OCI-M2 (cell line): ENCODE measurements around the gene SPIRE2.

Source experiments
- DNase-seq: peaks from one replicate; lab custom pipeline; 2025; ENCODE audit not compliant: unreplicated experiment; lab: John Stamatoyannopoulos, UW

SPIRE2 gene

GRCh38 chr16:89893642-89894548 lies 65.6 kb downstream of the SPIRE2 start:
- DNase-seq = no peak

GRCh38 chr16:89895482-89896250 lies 67.4 kb downstream of the SPIRE2 start:
- no peak for DNase-seq

GRCh38 chr16:89897204-89897603 lies 68.9 kb downstream of the SPIRE2 start:
- no peak for DNase-seq

GRCh38 chr16:89898201-89898967 lies 70.1 kb downstream of the SPIRE2 start:
- no peak for DNase-seq

- DNase-seq = no peak
Observed at GRCh38 chr16:89899879-89900481, 71.7 kb downstream of the SPIRE2 start.

GRCh38 chr16:89900885-89901284 lies 72.6 kb downstream of the SPIRE2 start:
- no peak for DNase-seq

- DNase-seq = no peak
Observed at GRCh38 chr16:89902980-89903379, 74.7 kb downstream of the SPIRE2 start.

GRCh38 chr16:89903908-89904515 lies 75.7 kb downstream of the SPIRE2 start:
- DNase-seq = no peak

- no peak for DNase-seq
Observed at GRCh38 chr16:89904606-89905510, 76.6 kb downstream of the SPIRE2 start.

GRCh38 chr16:89905511-89906139 lies 77.3 kb downstream of the SPIRE2 start:
- DNase-seq = no peak

- no peak for DNase-seq
Observed at GRCh38 chr16:89906140-89907025, 78.1 kb downstream of the SPIRE2 start.

- DNase-seq = no peak
Observed at GRCh38 chr16:89907055-89907814, 79.0 kb downstream of the SPIRE2 start.

- DNase-seq = no peak
Observed at GRCh38 chr16:89908236-89908635, 80.0 kb downstream of the SPIRE2 start.

GRCh38 chr16:89909777-89910716 lies 81.8 kb downstream of the SPIRE2 start:
- DNase-seq = no peak

- DNase-seq = no peak
Observed at GRCh38 chr16:89910717-89911354, 82.6 kb downstream of the SPIRE2 start.

- DNase-seq = no peak
Observed at GRCh38 chr16:89911375-89911774, 83.1 kb downstream of the SPIRE2 start.
